NCI-H187 treated with DMSO at 0.1 percent for 48 hours (cell line): ENCODE results near the gene DGKZ.

ENCODE experiments used
- DNase-seq: peaks from one replicate; lab custom pipeline; 2025; lab: John Stamatoyannopoulos, UW

DGKZ gene

DNA sequence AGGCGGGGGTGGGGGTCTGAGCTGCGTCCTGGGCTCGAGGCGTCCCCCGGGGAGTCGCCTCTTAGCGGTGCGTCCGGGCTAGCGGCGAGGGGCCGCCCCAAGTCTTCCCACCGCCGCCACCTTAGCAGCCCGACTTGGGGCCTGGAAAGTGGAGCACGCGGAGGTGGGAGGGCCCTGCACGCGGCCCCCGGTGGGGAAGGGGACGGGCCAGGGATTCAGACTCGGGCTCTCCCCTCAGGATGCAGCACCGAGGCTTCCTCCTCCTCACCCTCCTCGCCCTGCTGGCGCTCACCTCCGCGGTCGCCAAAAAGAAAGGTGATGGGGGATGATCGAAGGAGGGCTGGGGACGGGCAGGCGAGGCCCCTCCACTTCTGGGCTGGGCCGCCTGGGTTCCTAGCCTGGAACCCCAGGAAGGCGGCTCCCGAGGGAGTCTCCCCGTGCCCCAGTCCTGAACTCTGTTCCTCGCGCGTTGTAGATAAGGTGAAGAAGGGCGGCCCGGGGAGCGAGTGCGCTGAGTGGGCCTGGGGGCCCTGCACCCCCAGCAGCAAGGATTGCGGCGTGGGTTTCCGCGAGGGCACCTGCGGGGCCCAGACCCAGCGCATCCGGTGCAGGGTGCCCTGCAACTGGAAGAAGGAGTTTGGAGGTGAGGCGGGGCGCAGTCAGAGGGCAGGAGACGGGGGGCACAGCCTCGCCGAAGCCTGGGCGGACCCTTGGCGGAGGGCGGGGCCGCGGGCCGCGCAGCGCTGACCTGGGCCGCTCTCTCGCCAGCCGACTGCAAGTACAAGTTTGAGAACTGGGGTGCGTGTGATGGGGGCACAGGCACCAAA is 34.8 kb downstream of the DGKZ start:
- no peak for DNase-seq

GRCh38 chr11:46382646-46383403 is 35.6 kb downstream of the DGKZ start:
- DNase-seq = no peak

GRCh38 chr11:46383404-46383758 is 36.1 kb downstream of the DGKZ start:
- no peak for DNase-seq

DNA sequence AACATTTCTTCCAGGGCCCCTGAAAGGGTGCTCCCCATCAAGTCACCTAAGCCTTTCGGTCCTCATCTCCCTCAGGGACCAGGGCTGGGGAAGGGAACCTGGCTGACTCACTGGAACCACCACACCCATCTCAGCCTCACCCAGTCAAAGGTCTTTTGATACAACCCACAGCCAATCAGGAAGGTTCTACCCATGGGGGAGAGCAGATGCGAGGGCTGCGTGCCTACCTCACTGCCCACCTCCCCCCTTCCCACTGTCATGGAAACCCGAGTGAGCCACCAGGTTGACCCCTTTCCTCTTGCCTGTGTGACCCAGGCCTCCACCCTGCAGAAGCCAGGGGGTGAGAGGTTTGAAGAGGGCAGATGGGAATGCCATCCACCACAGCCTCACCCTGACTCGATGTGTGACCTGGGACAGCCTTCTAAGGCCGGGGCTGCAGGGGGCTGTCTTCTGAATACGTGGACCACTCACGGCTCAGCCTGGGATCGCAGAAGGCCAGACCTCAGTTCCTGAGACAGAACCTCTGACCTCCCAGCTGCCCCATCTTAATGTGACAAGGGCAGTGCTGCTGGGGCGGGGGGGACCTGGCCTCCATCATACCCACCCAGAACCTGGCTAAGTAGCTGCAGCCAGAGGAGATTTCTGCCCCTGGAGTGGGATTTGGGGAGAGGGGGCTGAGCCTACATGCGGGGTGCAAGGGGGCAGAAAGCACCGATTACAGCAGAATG is 36.9 kb downstream of the DGKZ start:
- no peak for DNase-seq

GRCh38 chr11:46385169-46386004 is 38.1 kb downstream of the DGKZ start:
- no peak for DNase-seq

- no peak for DNase-seq
Measured at GRCh38 chr11:46386005-46386578, 38.8 kb downstream of the DGKZ start.

- DNase-seq = no peak
Measured at GRCh38 chr11:46386674-46387073, 39.4 kb downstream of the DGKZ start.

GRCh38 chr11:46387456-46387855 is 40.2 kb downstream of the DGKZ start:
- DNase-seq = no peak

DNA sequence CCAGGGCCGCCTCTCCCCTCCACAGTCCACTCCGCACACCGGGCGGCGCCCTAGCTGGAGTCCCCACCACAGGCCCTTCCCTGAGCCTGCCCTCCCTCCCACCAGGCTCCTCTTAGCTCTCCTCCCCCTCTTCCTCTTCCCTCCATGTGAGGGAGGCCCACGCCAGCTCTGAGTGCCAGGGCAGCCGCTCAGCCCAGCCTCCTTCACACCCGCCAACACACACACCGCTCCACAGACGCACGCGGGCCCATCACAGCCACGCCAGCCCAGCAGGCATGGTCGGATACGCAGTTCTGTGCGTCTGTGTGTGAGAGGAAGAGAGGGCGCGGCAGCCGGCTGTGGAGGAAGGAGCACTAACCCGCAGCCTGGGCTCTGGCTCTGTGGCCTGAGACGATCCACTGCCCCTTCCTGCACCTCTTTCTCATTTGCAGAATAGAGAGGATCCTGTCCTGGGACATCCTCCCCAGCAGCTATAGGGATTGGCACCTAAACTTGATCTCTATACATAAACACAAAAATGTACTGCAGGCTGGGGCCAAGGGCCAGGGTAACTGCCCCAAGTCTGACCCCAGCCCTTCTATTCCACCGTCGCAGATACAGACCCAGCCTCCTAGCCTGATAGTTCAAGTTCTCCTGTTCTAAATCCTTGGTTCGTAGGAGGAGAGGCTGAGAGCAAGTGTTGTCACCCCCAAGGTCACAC is 40.8 kb downstream of the DGKZ start:
- DNase-seq = no peak

GRCh38 chr11:46388619-46389449 is 41.6 kb downstream of the DGKZ start:
- DNase-seq = no peak

GRCh38 chr11:46389450-46390330 is 42.4 kb downstream of the DGKZ start:
- no peak for DNase-seq

DNA sequence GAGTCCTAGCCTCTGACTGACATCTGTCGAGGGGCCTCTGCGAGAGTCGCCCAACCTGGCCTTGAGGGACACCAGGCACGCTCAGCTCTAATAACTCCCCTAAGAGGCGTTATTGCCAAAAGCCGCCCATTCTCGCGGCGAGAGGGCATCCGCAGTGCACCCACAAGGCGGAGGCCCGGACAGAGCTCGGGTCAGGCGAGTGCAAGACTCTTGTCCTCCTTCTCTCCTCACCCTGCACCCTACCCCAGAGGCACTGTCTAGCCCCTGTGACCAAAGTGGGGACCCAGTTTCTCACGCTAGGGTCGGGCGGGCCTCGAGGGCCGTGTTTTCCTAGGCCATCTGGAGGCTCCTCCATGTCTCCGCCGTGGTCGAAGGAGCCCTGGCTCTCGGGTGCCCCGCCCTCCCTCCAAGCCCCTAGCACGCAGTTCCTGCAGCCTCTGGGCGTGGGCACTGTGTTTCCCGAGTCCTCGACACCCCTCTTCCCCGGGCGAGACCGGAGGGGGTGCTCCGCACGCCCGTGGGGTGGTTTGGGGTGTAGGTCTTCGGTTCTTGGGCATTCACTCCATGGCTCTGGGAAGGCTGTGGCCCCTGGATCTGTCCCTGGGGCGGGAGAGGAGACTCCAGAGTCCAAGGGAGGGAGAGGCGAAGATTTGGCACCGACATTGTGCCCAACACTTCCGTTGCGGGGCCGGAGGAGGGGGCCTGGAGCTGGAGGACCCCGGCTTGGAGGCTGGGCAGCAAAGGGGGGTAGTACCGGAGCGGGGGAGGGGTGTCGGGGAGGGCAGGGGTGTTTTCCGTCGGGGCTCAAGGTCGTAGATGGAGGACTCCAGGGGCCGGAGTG is 43.3 kb downstream of the DGKZ start:
- no peak for DNase-seq

GRCh38 chr11:46391186-46391577 is 43.9 kb downstream of the DGKZ start:
- DNase-seq = no peak

DNA sequence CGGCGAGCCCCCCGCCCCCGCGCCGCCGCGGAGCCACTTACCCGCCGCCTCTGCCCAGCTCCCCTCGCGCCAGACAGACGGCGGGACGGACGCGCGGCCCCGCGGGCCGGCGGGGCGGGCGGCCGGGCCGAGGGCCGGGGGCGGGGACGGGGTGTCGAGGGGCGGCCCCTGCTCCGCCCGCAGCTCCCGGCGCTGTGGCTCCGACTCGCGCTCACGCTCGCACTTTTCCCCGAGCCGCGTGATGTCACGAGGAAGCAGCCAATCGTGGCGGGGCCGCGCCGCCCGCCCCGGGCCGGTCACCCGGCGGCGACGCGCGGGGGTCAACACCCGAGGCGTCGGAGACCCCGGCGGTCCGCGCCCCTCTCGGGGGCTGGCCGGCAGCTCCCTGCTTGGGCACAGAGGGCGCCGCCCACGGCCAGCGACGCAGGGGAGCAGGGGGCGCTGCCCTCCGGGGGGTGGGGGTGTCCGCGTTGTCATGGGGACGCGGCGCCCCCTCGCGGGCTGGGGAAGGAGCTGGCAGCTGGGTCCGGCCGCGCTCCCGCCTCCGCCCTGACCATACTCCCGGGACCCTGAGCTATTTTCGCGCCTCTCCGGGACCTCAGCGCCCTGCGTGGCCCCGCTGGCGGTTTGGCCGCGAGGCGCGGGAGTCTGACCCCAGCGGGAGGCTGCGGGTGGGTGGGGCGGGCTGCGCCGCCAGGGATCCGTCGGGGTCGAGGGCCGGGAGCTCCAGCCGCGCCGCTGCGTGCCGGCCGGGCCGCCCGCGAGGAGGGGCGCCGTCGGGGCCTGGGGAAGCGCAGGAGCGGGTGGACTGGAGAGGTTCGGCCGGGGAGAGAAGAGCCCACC is 44.5 kb downstream of the DGKZ start, which contains the start of gene CHRM4:
Gene CHRM4, minus strand, starts transcription at position 199 of the 843 bp plus-strand sequence. CDS start 5,219 bp downstream, outside the sequence.
- DNase-seq = no peak

DNA sequence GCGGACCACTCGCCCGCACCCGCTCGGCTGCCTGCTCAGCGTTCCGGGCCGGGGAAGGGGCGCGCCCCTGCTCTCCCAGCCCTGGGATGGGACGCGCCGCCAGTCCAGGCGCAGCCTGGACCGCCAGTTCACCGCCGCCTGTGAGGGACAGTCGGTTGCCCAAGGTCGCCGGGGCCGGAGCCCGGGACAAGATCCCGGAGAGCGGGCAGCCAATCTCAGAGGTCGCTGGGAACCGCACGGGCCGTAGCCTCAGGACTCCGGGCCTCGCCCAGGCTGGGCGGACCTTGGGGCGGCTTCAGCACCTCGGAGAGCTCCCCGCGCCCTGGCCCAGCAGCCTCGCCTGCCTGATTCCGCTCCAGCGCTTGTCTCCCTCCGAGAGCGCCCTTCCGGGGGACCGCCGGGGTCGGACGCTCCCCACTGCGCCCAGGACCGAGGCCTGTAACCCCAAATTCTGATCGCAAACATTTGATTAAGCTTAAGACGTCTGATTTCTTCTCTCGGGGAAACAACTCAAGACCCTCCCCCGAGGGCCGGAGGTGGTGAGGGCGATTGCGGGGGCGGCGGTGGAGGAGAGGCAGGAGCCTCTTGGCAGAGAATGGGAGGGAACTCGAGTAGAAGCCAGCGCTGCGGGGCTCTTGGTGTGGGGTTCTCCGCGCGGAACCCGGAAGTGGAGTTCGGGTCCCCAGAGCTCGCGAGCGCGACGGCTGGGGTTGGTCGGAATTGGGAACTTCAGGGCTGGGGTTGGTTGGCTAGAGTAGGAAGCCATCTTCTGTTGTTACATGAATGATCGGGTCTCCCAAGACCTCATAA is 45.4 kb downstream of the DGKZ start:
- DNase-seq = no peak

DNA sequence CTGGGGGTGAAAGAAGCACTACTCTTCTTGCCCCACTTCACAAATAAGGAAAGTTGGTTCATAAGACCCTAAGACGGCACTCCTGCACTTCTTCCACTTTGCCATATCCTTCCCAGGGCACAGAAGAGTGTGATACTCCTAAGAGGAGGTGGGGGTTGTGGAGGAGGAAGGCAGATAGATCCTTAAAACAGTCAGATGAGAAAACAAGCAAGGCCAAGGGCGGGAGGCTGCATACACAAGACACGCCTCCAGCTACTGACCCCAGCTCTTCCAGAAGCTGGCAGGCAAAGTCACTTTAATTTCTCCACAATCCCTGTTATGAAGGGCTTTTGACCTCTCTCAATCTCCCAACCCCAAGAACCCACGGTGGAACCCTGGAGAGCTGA is 46.0 kb downstream of the DGKZ start:
- no peak for DNase-seq
